CD4-positive, CD25-positive, alpha-beta regulatory T cell (primary cell): ENCODE measurements around the gene PEX5. TPM values are rescaled to one million over a fixed set of nuclear protein-coding genes. Genes with fewer than 3 reads are reported as not detected.

Experiments used
- ATAC-seq, 2 donors: fragments of 150-1000 bp; cut with Tn5 transposase; one replicate each; pipeline ENCODE4 v1.10.0; 2021; ENCODE audit warnings: low read depth in 2 of 2, moderate number of reproducible peaks in 2 of 2, moderate library complexity in 1 of 2
- DNase-seq, 3 donors: peaks; one replicate each; pipeline versions ENCODE4 v3.0.0 to v3.0.0-alpha.2; 2012 to 2022; ENCODE audit warnings: mixed read lengths in 1 of 3
- H3K27ac ChIP-seq: one replicate; pipeline ENCODE4 v1.7.0; 2013; ENCODE audit warnings: mild to moderate bottlenecking, low read length; ENCODE audit not compliant: insufficient read depth, poor library complexity, severe bottlenecking
- H3K27me3 ChIP-seq: one replicate; pipeline ENCODE4 v1.7.0; 2013; ENCODE audit warnings: low read length; ENCODE audit not compliant: control insufficient read depth, insufficient read depth
- H3K36me3 ChIP-seq: one replicate; pipeline ENCODE4 v1.7.0; 2013; ENCODE audit warnings: mild to moderate bottlenecking, low read length, moderate library complexity; ENCODE audit not compliant: control insufficient read depth, insufficient read depth
- H3K4me1 ChIP-seq: 2 replicates; pipeline ENCODE4 v1.7.0; 2013; ENCODE audit warnings: mild to moderate bottlenecking, low read length; ENCODE audit not compliant: insufficient read depth, control insufficient read depth, poor library complexity, severe bottlenecking
- H3K4me3 ChIP-seq: one replicate; pipeline ENCODE4 v1.7.0; 2013; ENCODE audit warnings: low read depth, mild to moderate bottlenecking, low read length, moderate library complexity
- H3K9me3 ChIP-seq, 2 experiments: 1 replicate in 1 of 2; 2 replicates in 1 of 2; pipeline ENCODE4 v1.7.0; 2013; ENCODE audit warnings: low read length in 2 of 2, mild to moderate bottlenecking in 1 of 2, moderate library complexity in 1 of 2; ENCODE audit not compliant: control insufficient read depth in 2 of 2
- H3K27ac Mint-ChIP-seq, 3 donors: one replicate each; pipeline ENCODE4 v1.8.0; 2020 to 2022; ENCODE audit warnings: mild to moderate bottlenecking in 3 of 3, mixed read lengths in 3 of 3, moderate library complexity in 2 of 3
- H3K27me3 Mint-ChIP-seq: one replicate; pipeline ENCODE4 v1.8.0; 2022; ENCODE audit warnings: mild to moderate bottlenecking, mixed read lengths
- H3K36me3 Mint-ChIP-seq: one replicate; pipeline ENCODE4 v1.8.0; 2020; ENCODE audit warnings: mixed read lengths
- H3K4me1 Mint-ChIP-seq, 4 donors: one replicate each; pipeline ENCODE4 v1.8.0; 2020 to 2022; ENCODE audit warnings: mixed read lengths in 4 of 4, mild to moderate bottlenecking in 1 of 4
- H3K4me3 Mint-ChIP-seq, 4 donors: one replicate each; pipeline ENCODE4 v1.8.0; 2020 to 2022; ENCODE audit warnings: mild to moderate bottlenecking in 4 of 4, mixed read lengths in 4 of 4, moderate library complexity in 3 of 4
- H3K9me3 Mint-ChIP-seq, 7 donors: one replicate each; pipeline ENCODE4 v1.8.0; 2020 to 2022; ENCODE audit warnings: mixed read lengths in 7 of 7, mild to moderate bottlenecking in 3 of 7, moderate library complexity in 2 of 7
- polyA plus RNA-seq, 4 donors: library from polyadenylated mRNA; unstranded; fragments of 300-500 nt; fragmentation: Illumina TruSeq; gene quantifications; one replicate each; pipeline ENCODE4 v1.2.3, GENCODE V29; 2021
- total RNA-seq: library from RNA; stranded (reverse); gene quantifications from one replicate; pipeline ENCODE4 v1.2.3, GENCODE V29; 2022

Gene PEX5
- total and polyA plus RNA-seq, 5 donors from 2014 or later, result 10.3 to 17.6 (median 13.8) TPM

GRCh38 chr12:7155471-7156034 lies 33.9 kb upstream of the PEX5 start:
- Mint-ChIP-seq H3K4me1 (peaks cover 0 to 4% (median 1%) of the 10 kb centered on the region in 4 donors), H3K36me3 (peaks cover 24% of the 10 kb centered on the region), H3K27ac (no peak overlapping the region), H3K4me3 (no peak overlapping the region), H3K9me3 (no peaks in the 10 kb centered on the region), H3K27me3 (no peaks in the 10 kb centered on the region)
- Histone ChIP-seq H3K27me3 (no peaks in the 10 kb centered on the region), H3K4me3 (no peak overlapping the region), H3K27ac (no peak overlapping the region), H3K36me3 (peaks cover 38% of the 10 kb centered on the region), H3K4me1 (no peaks in the 10 kb centered on the region), H3K9me3 (no peaks in the 10 kb centered on the region)
- no peak for ATAC-seq
- DNase-seq, result no peak

GRCh38 chr12:7156259-7157197 lies 33.0 kb upstream of the PEX5 start:
- H3K4me3 ChIP-seq, result no peak overlapping the region
- H3K27me3 ChIP-seq, result no peaks in the 10 kb centered on the region
- Mint-ChIP-seq H3K27ac (no peak overlapping the region), H3K36me3 (peaks cover 24% of the 10 kb centered on the region), H3K4me1 (peaks cover 0 to 4% (median 2%) of the 10 kb centered on the region in 4 donors), H3K9me3 (no peaks in the 10 kb centered on the region), H3K27me3 (no peaks in the 10 kb centered on the region), H3K4me3 (no peak overlapping the region)
- ATAC-seq (no peak), DNase-seq (no peak)
- no peak overlapping the region for H3K27ac ChIP-seq
- peaks cover 29% of the 10 kb centered on the region for H3K36me3 ChIP-seq
- no peaks in the 10 kb centered on the region for H3K9me3 ChIP-seq
- H3K4me1 ChIP-seq, result no peaks in the 10 kb centered on the region

GRCh38 chr12:7157391-7157790 lies 32.1 kb upstream of the PEX5 start:
- Histone ChIP-seq H3K36me3 (peaks cover 26% of the 10 kb centered on the region), H3K9me3 (no peaks in the 10 kb centered on the region), H3K27me3 (no peaks in the 10 kb centered on the region), H3K4me1 (peaks cover 1% of the 10 kb centered on the region), H3K27ac (no peak overlapping the region), H3K4me3 (no peak overlapping the region)
- Mint-ChIP-seq H3K9me3 (no peaks in the 10 kb centered on the region), H3K36me3 (peaks cover 24% of the 10 kb centered on the region), H3K4me3 (peak overlapping the region in 1 of 4 donors; percentile 44), H3K4me1 (peaks cover 0 to 4% (median 2%) of the 10 kb centered on the region in 4 donors), H3K27me3 (peaks cover 2% of the 10 kb centered on the region), H3K27ac (no peak overlapping the region)
- DNase-seq (no peak), ATAC-seq (no peak)

- ATAC-seq, result no peak
- Mint-ChIP-seq H3K4me3 (no peak overlapping the region), H3K27me3 (peaks cover 7% of the 10 kb centered on the region), H3K36me3 (peaks cover 15% of the 10 kb centered on the region), H3K9me3 (no peaks in the 10 kb centered on the region), H3K4me1 (peaks cover 0 to 10% (median 4%) of the 10 kb centered on the region in 4 donors), H3K27ac (peak overlapping the region in 1 of 3 donors; percentile 62)
- peaks cover 13% of the 10 kb centered on the region for H3K36me3 ChIP-seq
- no peaks in the 10 kb centered on the region for H3K27me3 ChIP-seq
- H3K9me3 ChIP-seq, result no peaks in the 10 kb centered on the region
- H3K4me3 ChIP-seq, result no peak overlapping the region
- H3K27ac ChIP-seq, result no peak overlapping the region
- no peak for DNase-seq
- H3K4me1 ChIP-seq, result peaks cover 10% of the 10 kb centered on the region
Observed at GRCh38 chr12:7158781-7159609, 30.5 kb upstream of the PEX5 start.

- H3K27me3 Mint-ChIP-seq, result peaks cover 12% of the 10 kb centered on the region
- no peak overlapping the region for H3K27ac ChIP-seq
- peaks cover 6% of the 10 kb centered on the region for H3K36me3 Mint-ChIP-seq
- no peak for ATAC-seq
- no peak for DNase-seq
- H3K27me3 ChIP-seq, result no peaks in the 10 kb centered on the region
- H3K4me3 ChIP-seq, result no peak overlapping the region
- no peaks in the 10 kb centered on the region for H3K9me3 Mint-ChIP-seq
- H3K4me1 Mint-ChIP-seq, result peaks cover 0 to 10% (median 3%) of the 10 kb centered on the region in 4 donors
- H3K27ac Mint-ChIP-seq, result peak overlapping the region in 1 of 3 donors; percentile 8
- peaks cover 8% of the 10 kb centered on the region for H3K36me3 ChIP-seq
- peaks cover 10% of the 10 kb centered on the region for H3K4me1 ChIP-seq
- H3K4me3 Mint-ChIP-seq, result no peak overlapping the region
- H3K9me3 ChIP-seq, result no peaks in the 10 kb centered on the region
Observed at GRCh38 chr12:7160183-7160582, 29.3 kb upstream of the PEX5 start.

GRCh38 chr12:7161327-7161726 lies 28.2 kb upstream of the PEX5 start:
- Mint-ChIP-seq H3K9me3 (no peaks in the 10 kb centered on the region), H3K36me3 (peaks cover 4% of the 10 kb centered on the region), H3K27ac (no peak overlapping the region), H3K27me3 (peaks cover 20% of the 10 kb centered on the region), H3K4me1 (peaks cover 0 to 10% (median 2%) of the 10 kb centered on the region in 4 donors), H3K4me3 (no peak overlapping the region)
- Histone ChIP-seq H3K27me3 (peaks cover 4% of the 10 kb centered on the region), H3K9me3 (no peaks in the 10 kb centered on the region), H3K27ac (no peak overlapping the region), H3K36me3 (no peaks in the 10 kb centered on the region), H3K4me3 (no peak overlapping the region), H3K4me1 (peaks cover 10% of the 10 kb centered on the region)
- ATAC-seq (no peak), DNase-seq (no peak)

- H3K27ac Mint-ChIP-seq, result no peak overlapping the region
- no peak overlapping the region for H3K4me3 Mint-ChIP-seq
Observed at GRCh38 chr12:7161811-7162210, 27.7 kb upstream of the PEX5 start.

More at GRCh38 chr12:7161811-7162210, 27.7 kb upstream of the PEX5 start:
- Histone ChIP-seq H3K27ac (no peak overlapping the region), H3K36me3 (no peaks in the 10 kb centered on the region), H3K27me3 (peaks cover 7% of the 10 kb centered on the region), H3K4me3 (no peak overlapping the region), H3K9me3 (no peaks in the 10 kb centered on the region), H3K4me1 (peaks cover 10% of the 10 kb centered on the region)
- Mint-ChIP-seq H3K4me1 (peaks cover 0 to 10% (median 2%) of the 10 kb centered on the region in 4 donors), H3K9me3 (no peaks in the 10 kb centered on the region), H3K36me3 (peaks cover 4% of the 10 kb centered on the region), H3K27me3 (peaks cover 21% of the 10 kb centered on the region)
- ATAC-seq, result no peak
- DNase-seq, result no peak
